Testis (tissue), 3 donors: ENCODE measurements around the gene LDLRAD4. TPM values are rescaled to one million over a fixed set of nuclear protein-coding genes. Genes with fewer than 3 reads are reported as not detected.

Experiments used
- DNase-seq: peaks from one replicate; pipeline ENCODE4 v3.0.0-alpha.2; 2019
- H3K27ac ChIP-seq, 2 donors: fragments of 200-600 bp; sonication (generic); one replicate each; pipeline ENCODE4 v1.5.1; 2019
- H3K27me3 ChIP-seq: fragments of 200-600 bp; sonication (generic); one replicate; pipeline ENCODE4 v1.5.1; 2019
- H3K36me3 ChIP-seq: fragments of 200-600 bp; sonication (generic); one replicate; pipeline ENCODE4 v1.5.1; 2017; ENCODE audit warnings: low read depth; ENCODE audit errors: missing control alignments
- H3K4me1 ChIP-seq: fragments of 200-600 bp; sonication (generic); one replicate; pipeline ENCODE4 v1.5.1; 2019
- H3K4me3 ChIP-seq, 2 donors: fragments of 200-600 bp; sonication (generic); one replicate each; pipeline ENCODE4 v1.5.1; 2017 to 2019
- H3K9me3 ChIP-seq: fragments of 200-600 bp; sonication (generic); one replicate; pipeline ENCODE4 v1.5.1; 2017
- POLR2A ChIP-seq: fragments of 450-650 bp; IDR thresholded peaks from one replicate; pipeline ENCODE4 v1.6.1; 2017; ENCODE audit warnings: antibody characterized with exemption, mild to moderate bottlenecking, moderate library complexity
- WGBS, 2 donors: methylation state at CpG; one replicate each; pipeline ENCODE4 v1.1.5; 2018; 5-methylcytosine and 5-hydroxymethylcytosine counted together
- intact Hi-C: fragments of 100-400 bp; cut with DNase I; formaldehyde crosslinking; loops from one replicate; pipeline ENCODE4 v1.15.1; 2023; ENCODE audit warnings: low total_unique reads
- polyA plus RNA-seq: library from polyadenylated mRNA; stranded (reverse); fragments of 350-450 nt; fragmentation: Illumina TruSeq; extraction: RNeasy Lipid Tissue Mini Kit (QIAGEN cat#74804); gene quantifications from one replicate; pipeline ENCODE4 v1.2.3, GENCODE V29; 2014; ENCODE audit warnings: low read depth, low replicate concordance; ENCODE audit not compliant: insufficient read depth
- total RNA-seq, 2 donors: library from RNA; depleted of rRNA; stranded (reverse); fragments of >200 nt; gene quantifications; one replicate each; pipeline ENCODE4 v1.2.3, GENCODE V29; 2016
- TF ChIP-seq, protein P1 (sequence below), 3 experiments: fragments of 450-650 bp in 2 of 3; fragments of 200-600 bp in 1 of 3; sonication (generic) in 1 of 3; IDR thresholded peaks; one replicate each; pipeline ENCODE4 v1.5.1; 2016 to 2019; ENCODE audit warnings: antibody characterized with exemption in 3 of 3, mild to moderate bottlenecking in 2 of 3, moderate library complexity in 1 of 3

The LDLRAD4 gene
- total and polyA plus RNA-seq, 3 donors from 2014 or later = 22.0 to 42.2 (median 25.9) TPM

DNA sequence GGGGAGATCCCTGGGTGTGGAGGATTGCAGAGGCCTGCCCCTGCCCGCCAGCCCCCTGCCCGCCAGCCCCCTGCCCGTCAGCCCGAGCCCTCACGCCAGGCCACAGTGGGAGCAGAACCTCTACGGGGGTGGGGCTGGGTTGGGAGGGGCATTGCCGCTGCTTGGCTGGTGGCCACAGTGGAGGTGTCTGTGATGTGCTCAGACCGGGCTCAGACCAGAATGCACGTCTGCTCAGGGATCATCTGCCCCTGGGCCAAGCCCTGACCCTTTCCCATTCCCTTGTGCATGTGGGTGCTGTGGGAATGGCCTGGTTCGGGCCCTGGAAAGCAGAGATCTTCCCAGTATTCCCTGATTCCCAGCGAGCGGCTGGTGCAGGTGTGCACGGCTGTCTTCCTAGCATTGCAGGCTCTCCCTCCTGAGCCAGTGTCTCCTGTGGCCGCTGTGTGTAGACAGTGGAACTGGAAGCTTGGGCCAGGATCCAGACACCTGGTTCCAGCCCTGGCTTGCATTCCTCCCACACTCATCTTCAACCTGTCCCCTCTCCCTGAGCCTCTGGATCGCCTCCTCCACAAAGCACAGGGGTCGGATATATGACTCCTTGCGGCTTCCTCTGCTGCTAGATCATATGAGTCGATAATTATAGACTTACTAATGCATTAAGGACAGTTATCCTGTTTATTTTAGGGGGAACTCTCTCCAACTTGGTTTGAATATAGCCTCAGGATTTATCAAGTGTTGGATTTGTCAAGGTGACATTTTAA, 161.6 kb downstream of the LDLRAD4 start:
- TF ChIP-seq, protein P1, sequence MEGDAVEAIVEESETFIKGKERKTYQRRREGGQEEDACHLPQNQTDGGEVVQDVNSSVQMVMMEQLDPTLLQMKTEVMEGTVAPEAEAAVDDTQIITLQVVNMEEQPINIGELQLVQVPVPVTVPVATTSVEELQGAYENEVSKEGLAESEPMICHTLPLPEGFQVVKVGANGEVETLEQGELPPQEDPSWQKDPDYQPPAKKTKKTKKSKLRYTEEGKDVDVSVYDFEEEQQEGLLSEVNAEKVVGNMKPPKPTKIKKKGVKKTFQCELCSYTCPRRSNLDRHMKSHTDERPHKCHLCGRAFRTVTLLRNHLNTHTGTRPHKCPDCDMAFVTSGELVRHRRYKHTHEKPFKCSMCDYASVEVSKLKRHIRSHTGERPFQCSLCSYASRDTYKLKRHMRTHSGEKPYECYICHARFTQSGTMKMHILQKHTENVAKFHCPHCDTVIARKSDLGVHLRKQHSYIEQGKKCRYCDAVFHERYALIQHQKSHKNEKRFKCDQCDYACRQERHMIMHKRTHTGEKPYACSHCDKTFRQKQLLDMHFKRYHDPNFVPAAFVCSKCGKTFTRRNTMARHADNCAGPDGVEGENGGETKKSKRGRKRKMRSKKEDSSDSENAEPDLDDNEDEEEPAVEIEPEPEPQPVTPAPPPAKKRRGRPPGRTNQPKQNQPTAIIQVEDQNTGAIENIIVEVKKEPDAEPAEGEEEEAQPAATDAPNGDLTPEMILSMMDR (IDR thresholded peaks at IDR 0.05) = no peak
- no peak for TF ChIP-seq POLR2A
- no peaks in the 10 kb centered on the region for H3K9me3 ChIP-seq
- H3K4me3 ChIP-seq = no peak overlapping the region
- WGBS, 2 donors = 72 to 81% methylated on average over 13 to 18 of the region's 18 CpGs
- no peaks in the 10 kb centered on the region for H3K36me3 ChIP-seq
- no peak overlapping the region for H3K27ac ChIP-seq
- intact Hi-C loops = no loop called here
- H3K27me3 ChIP-seq = no peaks in the 10 kb centered on the region
- no peak for DNase-seq
- H3K4me1 ChIP-seq = no peaks in the 10 kb centered on the region

DNA sequence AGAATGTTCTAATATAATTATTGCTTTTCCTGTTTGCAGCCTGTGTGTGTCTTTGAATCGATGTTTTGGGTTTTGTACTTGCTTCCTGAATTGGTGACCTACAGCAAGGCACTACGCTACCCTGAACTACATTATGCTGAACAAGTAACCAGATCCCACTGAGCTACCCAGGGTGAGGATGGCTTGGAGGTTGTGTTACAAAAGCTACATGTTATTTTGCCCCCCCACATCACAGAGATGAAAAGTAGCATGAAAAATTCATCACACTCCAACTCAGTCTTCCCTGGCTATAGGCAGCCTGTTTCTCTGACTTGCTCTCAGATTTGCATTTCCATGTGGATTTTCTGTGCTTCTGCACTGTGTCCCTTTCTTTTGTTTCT, 162.1 kb downstream of the LDLRAD4 start:
- TF ChIP-seq, protein P1 (IDR thresholded peaks at IDR 0.05) = no peak
- no peak for TF ChIP-seq POLR2A
- no peaks in the 10 kb centered on the region for H3K36me3 ChIP-seq
- H3K27ac ChIP-seq = no peak overlapping the region
- DNase-seq = no peak
- WGBS, 2 donors = 79 to 86% methylated on average over 2 of the region's 2 CpGs
- no peaks in the 10 kb centered on the region for H3K9me3 ChIP-seq
- intact Hi-C loops = no loop called here
- H3K4me3 ChIP-seq = no peak overlapping the region
- H3K4me1 ChIP-seq = no peaks in the 10 kb centered on the region
- no peaks in the 10 kb centered on the region for H3K27me3 ChIP-seq

DNA sequence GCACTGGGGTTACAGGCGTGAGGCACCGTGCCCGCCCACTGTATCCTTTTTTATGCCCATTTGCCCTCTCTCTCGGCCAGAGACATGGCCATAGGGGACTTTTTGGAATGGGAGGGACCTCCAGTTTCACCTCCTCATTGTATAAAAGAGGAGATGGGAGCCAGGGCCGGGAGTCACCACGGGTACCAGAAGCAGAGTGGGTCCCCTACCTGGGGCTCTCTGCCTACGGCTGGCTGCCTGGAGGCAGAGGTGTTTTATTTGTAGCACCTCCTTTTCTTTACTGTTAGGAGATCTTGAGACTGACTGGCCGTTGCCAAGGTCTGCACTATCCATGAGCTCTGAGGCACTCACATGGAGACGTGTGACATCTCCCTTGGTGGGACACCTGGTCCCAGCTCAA, 162.8 kb downstream of the LDLRAD4 start:
- H3K27me3 ChIP-seq = no peaks in the 10 kb centered on the region
- H3K4me3 ChIP-seq = no peak overlapping the region
- intact Hi-C loops = no loop called here
- no peaks in the 10 kb centered on the region for H3K36me3 ChIP-seq
- H3K4me1 ChIP-seq = no peaks in the 10 kb centered on the region
- TF ChIP-seq, protein P1 (IDR thresholded peaks at IDR 0.05) = no peak
- TF ChIP-seq POLR2A = no peak
- no peaks in the 10 kb centered on the region for H3K9me3 ChIP-seq
- 87 to 91% methylated on average over 9 of the region's 9 CpGs for WGBS, 2 donors
- no peak overlapping the region for H3K27ac ChIP-seq
- DNase-seq = no peak

DNA sequence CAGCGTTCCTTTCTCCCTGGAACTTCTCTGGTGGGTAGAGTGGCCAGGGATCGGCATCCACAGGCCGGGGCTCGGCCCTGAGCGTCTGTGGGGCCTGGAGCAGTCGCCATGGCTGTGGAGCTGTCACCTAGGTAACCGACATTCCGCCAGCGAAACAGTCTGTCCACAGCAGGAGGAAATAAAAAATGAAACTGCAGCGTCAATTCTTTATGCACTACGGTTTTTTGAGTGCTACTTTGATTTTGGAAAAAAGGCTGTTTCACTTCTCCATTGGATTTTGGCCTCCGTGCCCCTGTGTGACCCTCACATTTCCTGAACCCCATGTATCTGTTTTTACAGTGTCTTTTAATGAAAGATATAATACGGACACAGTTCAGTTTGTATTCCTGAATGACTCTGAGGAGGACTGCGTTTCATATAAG, 163.4 kb downstream of the LDLRAD4 start:
- no peaks in the 10 kb centered on the region for H3K36me3 ChIP-seq
- peak overlapping the region in 1 of 2 donors; percentile 57 for H3K27ac ChIP-seq
- TF ChIP-seq POLR2A = no peak
- TF ChIP-seq, protein P1 (IDR thresholded peaks at IDR 0.05) = no peak
- 23 to 30% methylated on average over 14 of the region's 14 CpGs for WGBS, 2 donors
- peak; percentile 57 for DNase-seq
- intact Hi-C loops = no loop called here
- H3K4me1 ChIP-seq = no peaks in the 10 kb centered on the region
- no peaks in the 10 kb centered on the region for H3K9me3 ChIP-seq
- H3K4me3 ChIP-seq = no peak overlapping the region
- no peaks in the 10 kb centered on the region for H3K27me3 ChIP-seq

DNA sequence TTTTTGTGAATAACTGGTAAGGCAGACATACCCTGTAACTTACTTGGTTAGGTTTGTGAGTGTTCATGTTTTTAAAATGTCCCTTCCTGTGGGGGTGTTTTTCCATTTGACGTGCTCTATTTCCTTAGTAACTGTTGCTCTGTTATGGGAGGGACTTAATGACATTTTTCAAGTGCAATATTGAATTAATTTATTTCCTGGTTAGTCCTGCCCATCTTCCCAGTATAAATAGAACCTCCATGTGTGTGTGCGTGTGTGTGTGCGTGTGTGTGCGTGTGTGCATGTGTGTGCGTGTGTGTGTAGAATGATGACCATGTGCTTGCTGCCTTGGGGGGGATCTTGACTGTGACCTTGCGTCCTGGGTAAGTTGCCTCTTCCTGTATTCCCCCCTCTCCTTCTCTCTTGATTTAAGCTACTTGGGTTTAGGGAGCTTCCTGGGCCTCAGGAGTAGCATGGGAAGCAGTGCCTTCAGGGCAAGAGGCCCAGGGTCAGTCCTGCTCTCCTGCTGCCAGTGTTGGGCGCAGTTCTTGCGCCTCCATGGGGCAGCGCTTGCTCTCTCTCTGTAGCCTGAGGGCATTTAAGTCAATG, 163.9 kb downstream of the LDLRAD4 start:
- no peak for DNase-seq
- WGBS, 2 donors = 50 to 76% methylated on average over 6 to 9 of the region's 9 CpGs
- no peaks in the 10 kb centered on the region for H3K27me3 ChIP-seq
- no peaks in the 10 kb centered on the region for H3K9me3 ChIP-seq
- intact Hi-C loops = no loop called here
- H3K4me3 ChIP-seq = no peak overlapping the region
- TF ChIP-seq, protein P1 (IDR thresholded peaks at IDR 0.05) = no peak
- no peak for TF ChIP-seq POLR2A
- H3K36me3 ChIP-seq = no peaks in the 10 kb centered on the region
- peak overlapping the region in 1 of 2 donors; percentile 57 for H3K27ac ChIP-seq
- no peaks in the 10 kb centered on the region for H3K4me1 ChIP-seq
